IPS DF 19.7 (cell line): Measurements from ENCODE around the gene CFAP43.

ENCODE experiments used
- DNase-seq: peaks from one replicate; pipeline ENCODE4 v3.0.0-alpha.2; 2013; ENCODE audit warnings: low read depth, low spot score

Gene CFAP43, protein sequence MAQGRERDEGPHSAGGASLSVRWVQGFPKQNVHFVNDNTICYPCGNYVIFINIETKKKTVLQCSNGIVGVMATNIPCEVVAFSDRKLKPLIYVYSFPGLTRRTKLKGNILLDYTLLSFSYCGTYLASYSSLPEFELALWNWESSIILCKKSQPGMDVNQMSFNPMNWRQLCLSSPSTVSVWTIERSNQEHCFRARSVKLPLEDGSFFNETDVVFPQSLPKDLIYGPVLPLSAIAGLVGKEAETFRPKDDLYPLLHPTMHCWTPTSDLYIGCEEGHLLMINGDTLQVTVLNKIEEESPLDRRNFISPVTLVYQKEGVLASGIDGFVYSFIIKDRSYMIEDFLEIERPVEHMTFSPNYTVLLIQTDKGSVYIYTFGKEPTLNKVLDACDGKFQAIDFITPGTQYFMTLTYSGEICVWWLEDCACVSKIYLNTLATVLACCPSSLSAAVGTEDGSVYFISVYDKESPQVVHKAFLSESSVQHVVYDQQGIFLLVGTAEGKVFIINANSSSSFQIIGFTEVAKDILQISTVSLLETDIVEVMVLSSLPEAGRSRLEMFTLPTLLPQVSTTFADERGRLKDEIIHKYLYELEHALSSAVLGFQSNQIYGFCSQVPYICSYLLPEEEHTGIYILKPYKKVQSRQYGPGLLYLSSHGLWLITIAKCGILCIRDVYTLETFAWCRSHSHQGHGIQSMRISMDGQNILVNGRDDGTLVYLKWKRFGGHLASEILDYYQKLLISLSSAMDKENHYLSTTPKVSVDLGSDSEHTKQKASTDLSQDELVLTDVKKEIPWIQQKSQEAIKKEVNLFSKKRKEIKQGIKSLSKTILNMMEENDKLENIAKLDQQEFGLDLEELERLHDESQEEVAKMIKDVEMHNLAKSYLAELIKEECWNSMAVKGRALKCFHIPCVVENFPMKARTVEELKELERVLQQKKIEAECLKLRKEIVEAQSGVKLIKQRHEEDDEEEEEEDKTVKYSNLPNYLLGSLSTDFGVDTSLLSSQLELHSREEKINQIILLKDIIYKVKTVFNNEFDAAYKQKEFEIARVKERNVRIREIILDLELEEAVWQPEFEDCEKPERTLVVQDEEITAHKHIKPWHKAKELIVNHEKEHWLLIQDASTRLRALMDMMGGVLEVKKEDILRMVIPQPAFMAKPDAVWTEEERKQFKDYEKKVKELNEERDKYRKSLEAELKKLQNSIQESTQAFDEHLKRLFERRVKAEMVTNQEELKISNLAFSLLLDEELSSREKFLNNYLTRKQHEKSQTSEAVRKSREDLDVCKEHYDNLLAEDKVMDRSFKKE (N-terminal part only)

GRCh38 chr10:104231784-104232612 lies at the start of gene CFAP43:
Gene CFAP43 (minus strand): TSS chr10:104232364. CDS start chr10:104232246, 118 bp downstream.
- DNase-seq: peak; percentile 76

- DNase-seq: no peak
Measured at GRCh38 chr10:104281694-104282093, 49.5 kb upstream of the CFAP43 start.

DNA sequence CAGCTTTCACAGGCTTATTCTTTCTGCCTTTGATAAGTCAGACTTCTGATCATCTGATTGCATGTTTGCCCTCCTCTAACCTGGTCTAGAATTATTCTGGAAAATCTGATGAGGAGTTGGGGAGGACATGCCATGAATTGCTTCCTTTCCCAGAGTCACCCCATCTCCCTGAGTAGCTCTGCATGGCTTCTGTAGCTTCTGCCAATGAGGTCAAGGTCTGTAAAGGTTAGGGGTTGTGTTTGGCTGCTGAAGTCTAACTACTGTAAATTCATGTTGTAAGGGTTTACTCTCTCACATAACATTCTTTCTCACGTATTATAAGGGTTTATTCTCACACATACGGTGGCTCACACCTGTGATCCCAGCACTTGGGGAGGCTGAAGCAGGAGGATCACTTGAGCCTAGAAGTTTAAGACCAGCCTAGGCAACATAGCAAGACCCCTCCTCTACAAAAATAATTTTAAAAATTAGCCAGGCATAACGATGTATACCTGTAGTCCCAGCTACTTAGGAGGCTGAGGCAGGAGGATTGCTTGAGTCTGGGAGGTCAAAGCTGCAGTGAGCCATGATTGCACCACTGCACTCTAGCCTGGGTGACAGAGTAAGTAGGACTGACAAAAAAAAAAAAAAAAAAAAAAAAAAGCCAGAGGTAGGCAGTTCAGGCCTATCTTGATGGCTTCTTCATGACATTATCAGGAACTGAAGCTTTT lies 47.5 kb upstream of the CFAP43 start:
- no peak for DNase-seq

GRCh38 chr10:104277785-104278184 lies 45.6 kb upstream of the CFAP43 start:
- no peak for DNase-seq

- no peak for DNase-seq
Measured at GRCh38 chr10:104276192-104276591, 44.0 kb upstream of the CFAP43 start.

DNA sequence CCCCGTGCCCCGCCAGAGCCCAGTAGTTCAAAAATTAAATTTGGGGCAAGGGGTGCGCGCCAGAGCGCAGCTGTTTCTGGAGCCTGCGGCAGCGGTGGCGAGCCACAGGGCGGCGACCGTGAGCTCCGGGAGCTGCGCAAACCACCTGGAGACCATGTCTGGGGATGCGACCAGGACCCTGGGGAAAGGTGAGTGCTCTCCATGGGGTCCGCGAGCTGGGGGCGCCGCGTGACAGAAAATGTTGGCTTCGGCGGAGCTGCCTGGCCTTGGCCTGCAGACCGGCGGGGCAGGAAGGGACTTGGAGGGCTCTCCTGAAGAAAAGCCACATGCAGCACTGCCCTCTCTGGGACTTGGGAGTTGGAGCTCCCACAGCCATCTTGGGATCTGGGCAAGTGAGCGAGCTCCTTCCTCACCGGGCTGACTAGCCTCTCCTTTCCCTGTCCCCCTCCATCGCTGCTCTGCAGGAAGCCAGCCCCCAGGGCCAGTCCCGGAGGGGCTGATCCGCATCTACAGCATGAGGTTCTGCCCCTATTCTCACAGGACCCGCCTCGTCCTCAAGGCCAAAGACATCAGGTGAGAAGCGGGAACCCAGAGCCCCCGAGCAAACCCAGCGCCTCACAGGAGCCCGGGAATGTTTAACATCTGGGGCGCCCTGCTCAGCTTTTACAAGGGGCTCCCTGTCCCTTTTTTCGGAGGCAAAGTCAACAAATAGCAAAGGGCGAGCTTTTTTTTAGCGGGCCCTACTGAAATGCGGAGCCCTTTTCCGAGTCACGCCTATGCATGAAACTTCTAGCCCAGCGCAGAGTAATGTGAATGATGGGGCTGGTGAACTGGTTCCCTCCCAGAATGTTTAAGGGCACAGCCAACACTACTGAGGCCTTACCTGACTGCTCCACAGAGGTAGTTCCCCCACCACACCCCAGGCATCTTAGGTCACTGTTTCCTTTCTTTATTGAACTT lies 42.9 kb upstream of the CFAP43 start:
- no peak for DNase-seq

DNA sequence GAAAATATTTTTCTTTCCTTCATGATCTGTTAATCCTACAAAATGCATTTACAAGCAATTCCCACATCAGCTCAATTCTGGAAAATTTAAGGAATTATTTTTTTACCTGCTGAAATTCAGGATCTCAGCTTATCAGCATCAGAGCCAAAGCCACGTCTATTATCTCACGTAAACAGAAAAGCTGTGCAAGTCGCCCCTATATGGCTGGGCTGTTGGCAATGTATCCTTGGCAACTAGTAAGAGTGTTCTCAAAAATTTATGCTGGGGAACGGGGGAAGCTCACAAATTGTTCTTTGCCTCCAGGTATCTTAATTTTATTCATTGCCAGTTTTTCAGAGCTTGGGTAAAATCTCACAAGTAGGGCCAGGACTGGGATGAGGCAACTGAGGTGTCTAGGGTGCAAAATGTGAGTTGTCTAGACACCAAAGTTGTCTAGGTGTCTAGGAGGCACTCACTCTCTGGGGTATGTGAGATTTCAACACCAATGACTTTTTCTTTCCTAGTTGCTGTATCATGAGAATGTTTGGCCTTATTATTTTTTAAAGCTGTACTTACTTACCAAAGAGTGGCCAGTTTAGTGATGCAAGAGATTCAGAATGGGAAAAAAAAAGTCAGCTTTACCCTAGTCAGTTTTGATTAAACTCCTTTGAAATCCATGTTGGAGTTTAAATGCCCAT lies 41.9 kb upstream of the CFAP43 start:
- no peak for DNase-seq

GRCh38 chr10:104273286-104273685 lies 41.1 kb upstream of the CFAP43 start:
- no peak for DNase-seq

DNA sequence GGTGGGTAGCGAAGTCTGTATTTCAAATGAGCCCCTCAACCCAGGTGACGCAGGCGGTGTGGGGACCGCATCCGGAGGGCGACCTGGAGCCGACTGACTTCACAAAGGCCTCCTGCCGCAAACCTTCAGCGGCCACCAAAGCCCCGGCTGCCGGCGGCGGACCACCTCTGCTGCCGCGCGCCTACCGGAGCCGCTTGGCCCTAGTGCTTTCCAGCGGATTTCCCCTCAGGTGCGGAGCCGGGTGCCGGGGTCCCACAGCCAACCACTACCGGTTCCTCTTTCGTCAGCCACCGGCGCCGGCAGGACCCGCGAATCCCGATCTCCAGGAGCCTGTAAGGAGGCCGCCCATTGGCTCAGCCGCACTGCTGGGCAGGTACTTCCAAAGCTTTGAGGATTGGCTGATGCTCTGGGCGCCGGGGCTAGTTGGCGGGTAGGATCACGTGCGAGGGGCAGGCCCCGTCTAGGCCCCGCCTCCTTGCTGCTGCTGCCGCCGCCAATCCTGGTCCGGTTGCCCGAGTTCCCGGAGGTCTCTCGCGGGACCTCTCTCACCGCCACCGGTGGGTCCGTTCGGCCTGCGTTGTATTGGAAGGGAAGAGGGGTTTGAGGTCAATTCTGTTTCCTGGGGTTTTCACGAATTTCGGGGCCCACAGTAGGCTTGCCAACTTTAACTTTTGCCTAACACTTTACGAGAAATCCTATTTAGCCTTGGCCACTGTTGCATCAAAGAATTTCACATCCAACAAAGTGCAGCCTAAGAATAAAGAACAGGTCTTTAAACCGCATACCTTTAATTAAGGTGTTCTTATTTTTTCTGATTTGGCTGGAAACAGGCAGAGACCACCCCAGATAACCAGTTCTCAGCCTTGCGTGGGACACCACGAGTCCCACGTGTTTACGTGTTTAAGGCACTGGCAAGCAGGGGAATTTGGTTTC lies 36.8 kb upstream of the CFAP43 start, which contains the start of gene GSTO2:
TSS of gene GSTO2 (plus strand) at position 472 of the 933 bp plus-strand sequence. CDS start 5,732 bp downstream, outside the sequence.
- DNase-seq: peak; percentile 95

GRCh38 chr10:104268405-104268712 lies 36.2 kb upstream of the CFAP43 start:
- DNase-seq: no peak

- DNase-seq: no peak
Measured at GRCh38 chr10:104267721-104268404, 35.7 kb upstream of the CFAP43 start.

DNA sequence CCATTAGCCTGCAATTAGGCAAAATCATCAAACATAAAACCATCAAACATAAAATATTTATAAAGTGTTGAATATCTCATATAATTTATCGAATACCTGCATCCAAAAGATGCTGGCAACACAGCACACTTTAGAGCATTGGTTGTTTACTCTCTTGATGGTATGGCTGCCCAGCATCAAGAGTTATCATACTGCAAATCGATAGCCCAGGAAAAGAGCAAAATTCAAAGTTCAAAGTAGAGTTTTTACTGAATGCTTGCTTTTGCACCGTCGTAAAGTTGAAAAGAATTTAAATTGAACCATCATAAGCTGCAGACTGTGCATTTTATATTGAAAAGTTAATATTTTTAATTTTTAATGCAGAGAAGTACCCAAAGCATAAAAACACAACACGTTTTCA lies 32.6 kb upstream of the CFAP43 start:
- no peak for DNase-seq

- DNase-seq: no peak
Measured at GRCh38 chr10:104262055-104262454, 29.9 kb upstream of the CFAP43 start.

DNA sequence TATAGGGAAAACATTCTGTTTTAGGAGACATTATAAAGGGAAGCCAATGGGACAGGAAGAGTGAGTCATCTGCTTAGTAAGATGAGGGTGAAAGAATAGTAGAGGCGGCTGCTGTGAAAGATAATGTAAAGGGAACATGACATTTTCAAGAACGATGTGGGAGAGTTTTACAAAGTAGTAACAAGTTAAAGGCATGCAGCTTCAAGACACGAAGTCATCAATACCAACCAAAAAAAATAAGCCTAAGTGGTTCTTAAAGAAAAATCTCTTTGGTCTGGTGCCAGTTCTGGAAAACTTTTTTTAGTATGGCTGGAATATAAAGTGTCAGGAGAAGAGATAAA lies 28.6 kb upstream of the CFAP43 start:
- DNase-seq: no peak

DNA sequence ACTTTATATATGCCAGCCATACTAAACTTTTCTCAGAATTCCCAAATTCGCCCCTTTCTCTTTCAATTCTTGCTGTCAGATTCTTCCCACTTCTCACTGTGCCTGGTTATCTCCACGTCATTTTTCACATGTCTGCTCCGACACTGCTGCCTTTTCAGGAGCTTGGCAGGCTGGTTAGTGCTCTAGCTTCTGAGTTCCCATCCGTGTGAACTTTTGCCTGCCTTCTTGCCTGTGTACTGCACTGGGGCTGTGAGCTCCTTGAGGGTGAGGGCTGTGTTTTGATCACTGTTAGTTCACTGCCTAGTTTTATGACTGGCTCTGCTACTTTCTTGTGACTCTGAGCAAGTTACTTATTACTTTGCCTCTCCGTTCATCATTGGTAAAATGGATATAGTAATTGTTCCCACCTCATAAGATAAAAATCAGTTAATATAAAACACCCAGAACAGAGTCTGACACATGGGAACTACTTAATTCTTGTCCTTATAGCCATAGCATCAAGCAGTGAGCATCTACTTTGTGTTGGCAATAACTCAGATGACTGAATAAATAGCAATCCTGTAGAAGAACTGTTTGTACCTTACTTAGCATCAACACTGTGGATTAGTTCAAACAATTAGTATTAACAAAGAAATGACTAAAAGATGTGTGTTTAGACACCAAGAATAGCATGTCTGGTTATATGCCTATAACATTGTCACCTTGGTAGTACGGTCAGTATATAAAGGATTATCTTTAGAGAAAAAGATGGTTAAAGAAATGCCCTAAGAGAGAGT lies 28.0 kb upstream of the CFAP43 start:
- no peak for DNase-seq

DNA sequence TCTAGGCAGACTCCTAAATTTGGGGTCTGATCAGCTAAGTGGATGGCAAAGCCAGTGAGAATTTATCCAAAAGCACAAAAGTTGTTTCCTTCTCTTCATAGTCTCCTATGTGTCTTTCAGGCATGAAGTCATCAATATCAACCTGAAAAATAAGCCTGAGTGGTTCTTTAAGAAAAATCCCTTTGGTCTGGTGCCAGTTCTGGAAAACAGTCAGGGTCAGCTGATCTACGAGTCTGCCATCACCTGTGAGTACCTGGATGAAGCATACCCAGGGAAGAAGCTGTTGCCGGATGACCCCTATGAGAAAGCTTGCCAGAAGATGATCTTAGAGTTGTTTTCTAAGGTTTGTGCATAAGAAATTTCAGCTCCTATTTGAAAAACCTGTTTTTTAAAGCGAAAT lies 27.3 kb upstream of the CFAP43 start:
- DNase-seq: no peak
